Spleen (tissue), 11 donors: ENCODE measurements around the gene CDK19. TPM values are rescaled to one million over a fixed set of nuclear protein-coding genes. Genes with fewer than 3 reads are reported as not detected.

Experiments used
- DNase-seq: peaks from one replicate; pipeline ENCODE4 v3.0.0-alpha.2; 2020
- H3K27ac ChIP-seq, 8 donors: fragments of 200-600 bp; sonication (generic) in 7 of 8; 1 replicate in 4 of 8; 2 replicates in 4 of 8; pipeline versions ENCODE4 v1.5.0 to v1.8.0; 2016 to 2021; ENCODE audit warnings: inconsistent platforms in 4 of 8, mild to moderate bottlenecking in 4 of 8, moderate library complexity in 1 of 8
- H3K27me3 ChIP-seq, 7 donors: fragments of 200-600 bp; sonication (generic) in 6 of 7; replicated peaks in 1 of 7; 1 replicate in 4 of 7; 2 replicates in 3 of 7; pipeline versions ENCODE4 v1.5.0 to v1.8.0; 2016 to 2021; ENCODE audit warnings: inconsistent platforms in 3 of 7, mild to moderate bottlenecking in 1 of 7
- H3K36me3 ChIP-seq, 6 donors: fragments of 200-600 bp; sonication (generic) in 5 of 6; 1 replicate in 4 of 6; 2 replicates in 2 of 6; pipeline versions ENCODE4 v1.5.0 to v1.8.0; 2016 to 2021; ENCODE audit warnings: inconsistent platforms in 2 of 6
- H3K4me1 ChIP-seq, 6 donors: fragments of 200-600 bp; sonication (generic) in 5 of 6; 1 replicate in 3 of 6; 2 replicates in 3 of 6; pipeline versions ENCODE4 v1.5.0 to v1.8.0; 2016 to 2021; ENCODE audit warnings: inconsistent platforms in 3 of 6
- H3K4me3 ChIP-seq, 8 donors: fragments of 200-600 bp; sonication (generic) in 7 of 8; 1 replicate in 4 of 8; 2 replicates in 4 of 8; pipeline versions ENCODE4 v1.5.0 to v1.8.0; 2016 to 2021; ENCODE audit warnings: inconsistent platforms in 4 of 8, mild to moderate bottlenecking in 4 of 8, moderate library complexity in 2 of 8
- H3K9me3 ChIP-seq, 8 donors: fragments of 200-600 bp; sonication (generic) in 7 of 8; 1 replicate in 4 of 8; 2 replicates in 4 of 8; pipeline versions ENCODE4 v1.5.0 to v1.8.0; 2016 to 2021; ENCODE audit warnings: inconsistent platforms in 4 of 8
- CTCF ChIP-seq, 11 experiments: fragments of 200-600 bp in 7 of 11; fragments of 450-650 bp in 4 of 11; sonication (generic) in 4 of 11; IDR thresholded peaks in 8 of 11; conservative IDR thresholded peaks in 3 of 11; 1 replicate in 7 of 11; 2 replicates in 4 of 11; pipeline versions ENCODE4 v1.4.0 to v1.8.0; 2016 to 2021; ENCODE audit warnings: antibody characterized with exemption in 11 of 11, inconsistent platforms in 4 of 11, mild to moderate bottlenecking in 1 of 11
- POLR2A ChIP-seq, 3 donors: fragments of 450-650 bp; IDR thresholded peaks; one replicate each; pipeline ENCODE4 v1.5.1; 2017; ENCODE audit warnings: antibody characterized with exemption in 3 of 3, mild to moderate bottlenecking in 1 of 3
- POLR2AphosphoS5 ChIP-seq, 3 donors: sonication (generic); formaldehyde crosslinking; IDR thresholded peaks; one replicate each; pipeline ENCODE4 v1.5.1; 2017; ENCODE audit warnings: antibody characterized with exemption in 3 of 3
- WGBS, 5 donors: extraction: QIAGEN DNeasy Blood & Tissue Kit in 3 of 5; methylation state at CpG; one replicate each; pipeline versions ENCODE4 v1.1.5 to v1.1.7; 2013 to 2018; 5-methylcytosine and 5-hydroxymethylcytosine counted together
- intact Hi-C: fragments of 100-400 bp; cut with DNase I; formaldehyde crosslinking; loops from one replicate; pipeline ENCODE4 v1.15.0; 2023; ENCODE audit warnings: low total_unique reads
- polyA plus RNA-seq, 3 donors: library from polyadenylated mRNA; stranded (reverse); fragments of 200-250 nt; gene quantifications; one replicate each; pipeline ENCODE4 v1.2.1, GENCODE V29; 2013
- total RNA-seq, 7 donors: library from RNA; depleted of rRNA in 3 of 7; stranded (reverse); fragments of >200 nt in 3 of 7; fragmentation: NEBNext Ultra II Directional in 4 of 7; extraction: Animal tissue kit (Norgen Biotek cat#: 25700) in 4 of 7; gene quantifications; one replicate each; pipeline versions ENCODE4 v1.1.0 to v1.2.1, GENCODE V29; 2016 to 2021
- donor health status: healthy with polysubstance abuse.
- donor health status: DM: no; HTN: no; CAD: no; lungs with moderate emphysema.
- donor health status: DM: no; HTN: no; CAD: no.
- donor health status: Bipolar disorder and iron deficiency.
- donor health status: healthy.
- donor health status: DM: no; HTN: no; CAD: no.
- donor health status: DM: yes; HTN: yes; CAD: no.

The CDK19 gene
- total and polyA plus RNA-seq, 10 donors = 7.9 to 29.8 (median 21.7) TPM

GRCh38 chr6:110858562-110859214, 43.4 kb upstream of the CDK19 start:
- DNase-seq = peak; percentile 81
- intact Hi-C loops = no loop called here
- peaks cover 0 to 21% (median 4%) of the 10 kb centered on the region in 6 donors for H3K4me1 ChIP-seq
- H3K27me3 ChIP-seq = no peaks in the 10 kb centered on the region
- peak overlapping the region in 4 of 8 donors; percentile 11 to 56 (median 14) for H3K4me3 ChIP-seq
- no peaks in the 10 kb centered on the region for H3K36me3 ChIP-seq
- 81 to 93% (median 90%) methylated on average over 22 to 31 of the region's 31 CpGs for WGBS, 5 donors
- peak overlapping the region in 7 of 8 donors; percentile 33 to 90 (median 75) for H3K27ac ChIP-seq
- TF ChIP-seq POLR2A (IDR thresholded peaks at IDR 0.05) = no peak
- TF ChIP-seq POLR2AphosphoS5 (IDR thresholded peaks at IDR 0.05) = no peak
- TF ChIP-seq CTCF (IDR thresholded peaks at IDR 0.05 in 8 of 11, conservative IDR thresholded peaks at IDR 0.05 in 3 of 11) = no peak
- no peaks in the 10 kb centered on the region for H3K9me3 ChIP-seq

- 94 to 98% (median 96%) methylated on average over 20 to 21 of the region's 21 CpGs for WGBS, 5 donors
- DNase-seq = no peak
- intact Hi-C loops = no loop called here
These were observed 42.7 kb upstream of the CDK19 start for GRCh38 chr6:110858016-110858415.

GRCh38 chr6:110856296-110856695, 41.0 kb upstream of the CDK19 start:
- Histone ChIP-seq H3K4me1 (peaks cover 0 to 27% (median 4%) of the 10 kb centered on the region in 6 donors), H3K4me3 (no peak overlapping the region), H3K36me3 (no peaks in the 10 kb centered on the region), H3K27me3 (no peaks in the 10 kb centered on the region), H3K9me3 (no peaks in the 10 kb centered on the region), H3K27ac (no peak overlapping the region)
- intact Hi-C loops = no loop called here
- WGBS, 5 donors = 84 to 97% (median 94%) methylated on average over 3 of the region's 3 CpGs
- DNase-seq = no peak
- no peak for TF ChIP-seq POLR2A (IDR thresholded peaks at IDR 0.05)
- no peak for TF ChIP-seq POLR2AphosphoS5 (IDR thresholded peaks at IDR 0.05)
- TF ChIP-seq CTCF (IDR thresholded peaks at IDR 0.05 in 8 of 11, conservative IDR thresholded peaks at IDR 0.05 in 3 of 11) = no peak

More at GRCh38 chr6:110858016-110858415, 42.7 kb upstream of the CDK19 start:
- TF ChIP-seq CTCF (IDR thresholded peaks at IDR 0.05 in 8 of 11, conservative IDR thresholded peaks at IDR 0.05 in 3 of 11) = no peak
- no peak for TF ChIP-seq POLR2A (IDR thresholded peaks at IDR 0.05)
- H3K4me1 ChIP-seq = peaks cover 0 to 24% (median 4%) of the 10 kb centered on the region in 6 donors
- peak overlapping the region in 1 of 8 donors; percentile 90 for H3K27ac ChIP-seq
- H3K9me3 ChIP-seq = no peaks in the 10 kb centered on the region
- no peak overlapping the region for H3K4me3 ChIP-seq
- H3K36me3 ChIP-seq = no peaks in the 10 kb centered on the region
- H3K27me3 ChIP-seq = no peaks in the 10 kb centered on the region

- Histone ChIP-seq H3K27ac (peak overlapping the region in 3 of 8 donors; percentile 29 to 73 (median 46)), H3K27me3 (no peaks in the 10 kb centered on the region), H3K4me3 (no peak overlapping the region), H3K36me3 (no peaks in the 10 kb centered on the region), H3K9me3 (no peaks in the 10 kb centered on the region), H3K4me1 (peaks cover 0 to 12% (median 1%) of the 10 kb centered on the region in 6 donors)
- no peak for DNase-seq
- TF ChIP-seq CTCF (IDR thresholded peaks at IDR 0.05 in 8 of 11, conservative IDR thresholded peaks at IDR 0.05 in 3 of 11) (no peak), POLR2A (IDR thresholded peaks at IDR 0.05) (no peak), POLR2AphosphoS5 (IDR thresholded peaks at IDR 0.05) (no peak)
- 81 to 89% (median 86%) methylated on average over 5 of the region's 5 CpGs for WGBS, 5 donors
- intact Hi-C loops = no loop called here
These were observed 38.6 kb upstream of the CDK19 start for GRCh38 chr6:110853754-110854477.
